K562 (cell line): Measurements from ENCODE around the gene ARHGAP12.

Experiments used
- CEBPG ChIP-seq, 3 experiments: fragments of 200-800 bp in 1 of 3; sonication (Bioruptor generic) in 1 of 3; sonication (generic) in 1 of 3; formaldehyde crosslinking in 1 of 3; IDR thresholded peaks in 2 of 3; conservative IDR thresholded peaks in 1 of 3; 2 replicates each; pipeline versions ENCODE4 v1.6.1 to v1.8.0; 2016 to 2022; ENCODE audit warnings: missing compliant biosample characterization in 2 of 3, missing genetic modification characterization in 2 of 3, mild to moderate bottlenecking in 1 of 3, missing genetic modification reagents in 1 of 3
- ETS2 ChIP-seq: IDR thresholded peaks from 2 replicates; pipeline ENCODE4 v1.6.1; 2016; ENCODE audit warnings: borderline replicate concordance, missing genetic modification characterization, mild to moderate bottlenecking, moderate library complexity, missing compliant biosample characterization; ENCODE audit not compliant: poor library complexity, severe bottlenecking
- ETV6 ChIP-seq, 3 experiments: fragments of 150-350 bp in 1 of 3; sonication (generic) in 1 of 3; formaldehyde crosslinking in 1 of 3; IDR thresholded peaks; 2 replicates each; pipeline versions ENCODE4 v1.6.1 to v1.8.0; 2014 to 2022; ENCODE audit warnings: borderline replicate concordance in 2 of 3, low read depth in 2 of 3, antibody characterized with exemption in 1 of 3, low read length in 1 of 3, mild to moderate bottlenecking in 1 of 3, missing genetic modification reagents in 1 of 3
- EZH2 ChIP-seq: IDR thresholded peaks from 2 replicates; pipeline ENCODE4 v1.6.1; 2012; ENCODE audit warnings: low read depth, mild to moderate bottlenecking, inconsistent platforms, low read length, borderline replicate concordance
- MEIS2 ChIP-seq: fragments of 450-650 bp; IDR thresholded peaks from 2 replicates; pipeline ENCODE4 v1.6.1; 2014; ENCODE audit warnings: mild to moderate bottlenecking; ENCODE audit not compliant: partially characterized antibody
- POLR2A ChIP-seq: fragments of 450-650 bp; conservative IDR thresholded peaks from 2 replicates; pipeline ENCODE4 v1.6.1; 2016
- POLR2AphosphoS5 ChIP-seq: IDR thresholded peaks from 2 replicates; pipeline ENCODE4 v1.6.1; 2011; ENCODE audit warnings: mild to moderate bottlenecking, low read depth, low read length, moderate library complexity; ENCODE audit not compliant: control insufficient read depth, insufficient read depth
- POLR3A ChIP-seq: IDR thresholded peaks from 2 replicates; pipeline ENCODE4 v1.6.1; 2011; ENCODE audit warnings: borderline replicate concordance, mild to moderate bottlenecking, moderate library complexity; ENCODE audit not compliant: insufficient read length, insufficient read depth; ENCODE audit errors: extremely low read depth
- SNIP1 ChIP-seq: fragments of 450-650 bp; IDR thresholded peaks from 2 replicates; pipeline ENCODE4 v1.7.1; 2017; ENCODE audit warnings: low read depth, mild to moderate bottlenecking
- SOX6 ChIP-seq: fragments of 450-650 bp; IDR thresholded peaks from 2 replicates; pipeline ENCODE4 v1.6.1; 2014; ENCODE audit warnings: mild to moderate bottlenecking
- TF ChIP-seq, protein P1 (sequence below), 3 experiments: IDR thresholded peaks in 2 of 3; conservative IDR thresholded peaks in 1 of 3; 2 replicates each; pipeline ENCODE4 v1.5.1; 2011 to 2012; ENCODE audit warnings: low read length in 3 of 3, mild to moderate bottlenecking in 3 of 3, control low read depth in 2 of 3, improper control_type of control experiment in 1 of 3, inconsistent platforms in 1 of 3, low read depth in 1 of 3, mixed read lengths in 1 of 3, moderate library complexity in 1 of 3; ENCODE audit not compliant: insufficient read depth in 2 of 3
- TF ChIP-seq, protein P2 (sequence below): sonication (generic); formaldehyde crosslinking; IDR thresholded peaks from 2 replicates; pipeline ENCODE4 v1.5.0; 2020; ENCODE audit warnings: missing genetic modification reagents
- TF ChIP-seq, protein P3 (sequence below): fragments of 250-450 bp; sonication (Bioruptor Pico); IDR thresholded peaks from 2 replicates; pipeline ENCODE4 v1.5.0; 2022; ENCODE audit warnings: mild to moderate bottlenecking

DNA sequence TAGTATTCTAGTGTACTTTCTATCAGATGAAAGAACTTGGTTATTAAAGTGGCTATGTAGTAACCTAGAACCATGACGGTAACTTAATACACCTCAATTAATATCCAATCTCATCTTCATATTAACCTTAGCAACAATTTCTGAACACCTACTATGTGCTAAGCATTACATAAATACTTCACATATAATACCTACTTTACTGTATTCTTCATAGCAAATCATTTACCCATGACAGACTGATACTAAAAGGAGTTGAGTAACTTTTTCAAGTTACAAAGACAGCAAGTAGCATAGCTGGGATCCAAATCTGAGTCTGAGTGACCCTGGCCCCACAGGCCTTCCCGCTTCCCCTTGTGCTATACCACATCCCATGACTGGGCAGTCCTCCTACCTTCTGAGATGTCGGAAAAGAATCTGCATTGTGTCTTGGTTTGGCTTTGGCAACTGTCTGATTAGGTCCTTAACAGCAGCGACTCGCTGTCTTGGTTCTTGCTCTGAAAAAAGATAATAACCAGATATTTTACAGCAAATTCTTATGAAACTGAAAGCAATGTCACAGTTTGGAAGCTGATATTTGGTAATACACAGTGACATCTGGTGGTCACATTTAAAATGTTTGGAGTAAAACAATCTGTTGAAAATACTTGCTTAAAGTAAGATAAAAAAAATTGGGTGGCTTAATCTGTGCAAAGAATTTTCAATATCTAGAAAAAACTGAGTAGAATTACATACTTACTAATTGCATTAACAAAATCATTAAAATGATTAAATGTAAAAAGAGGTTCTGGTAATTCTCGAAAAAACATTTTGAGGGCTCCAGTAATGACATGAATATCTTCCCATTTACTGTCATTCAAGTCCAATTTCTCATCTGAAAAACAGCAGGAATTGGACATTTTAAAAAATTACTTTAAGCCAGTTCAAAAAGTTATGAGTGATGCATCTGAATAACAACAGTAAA lies 120.1 kb downstream of the ARHGAP12 start:
- TF ChIP-seq POLR3A (no peak), ETS2 (tag) (no peak), MEIS2 (no peak), ETV6 (IDR thresholded peaks at IDR 0.05; ENCODE audit: borderline replicate concordance in 1 of 2, low read depth in 2 of 2, low read length in 1 of 2) (no peak), ETV6 (CRISPR knock-in tag; IDR thresholded peaks at IDR 0.05; ENCODE audit: borderline replicate concordance) (no peak), SOX6 (no peak), CEBPG (CRISPR knock-in tag; IDR thresholded peaks at IDR 0.05) (peak; percentile 69), CEBPG (tag; conservative IDR thresholded peaks at IDR 0.05 in 1 of 2, IDR thresholded peaks at IDR 0.05 in 1 of 2) (peak; percentile 22 to 69; a peak in 3 of 4 replicates), POLR2A (no peak), POLR2AphosphoS5 (no peak), SNIP1 (no peak), EZH2 (no peak)
- TF ChIP-seq, protein P1, sequence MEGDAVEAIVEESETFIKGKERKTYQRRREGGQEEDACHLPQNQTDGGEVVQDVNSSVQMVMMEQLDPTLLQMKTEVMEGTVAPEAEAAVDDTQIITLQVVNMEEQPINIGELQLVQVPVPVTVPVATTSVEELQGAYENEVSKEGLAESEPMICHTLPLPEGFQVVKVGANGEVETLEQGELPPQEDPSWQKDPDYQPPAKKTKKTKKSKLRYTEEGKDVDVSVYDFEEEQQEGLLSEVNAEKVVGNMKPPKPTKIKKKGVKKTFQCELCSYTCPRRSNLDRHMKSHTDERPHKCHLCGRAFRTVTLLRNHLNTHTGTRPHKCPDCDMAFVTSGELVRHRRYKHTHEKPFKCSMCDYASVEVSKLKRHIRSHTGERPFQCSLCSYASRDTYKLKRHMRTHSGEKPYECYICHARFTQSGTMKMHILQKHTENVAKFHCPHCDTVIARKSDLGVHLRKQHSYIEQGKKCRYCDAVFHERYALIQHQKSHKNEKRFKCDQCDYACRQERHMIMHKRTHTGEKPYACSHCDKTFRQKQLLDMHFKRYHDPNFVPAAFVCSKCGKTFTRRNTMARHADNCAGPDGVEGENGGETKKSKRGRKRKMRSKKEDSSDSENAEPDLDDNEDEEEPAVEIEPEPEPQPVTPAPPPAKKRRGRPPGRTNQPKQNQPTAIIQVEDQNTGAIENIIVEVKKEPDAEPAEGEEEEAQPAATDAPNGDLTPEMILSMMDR (IDR thresholded peaks at IDR 0.05 in 2 of 3, conservative IDR thresholded peaks at IDR 0.05 in 1 of 3; ENCODE audit: insufficient read depth in 2 of 3, low read depth in 1 of 3, low read length in 3 of 3): peak; percentile 32 to 54 (median 43); a peak in 4 of 6 replicates
- TF ChIP-seq, protein P2, sequence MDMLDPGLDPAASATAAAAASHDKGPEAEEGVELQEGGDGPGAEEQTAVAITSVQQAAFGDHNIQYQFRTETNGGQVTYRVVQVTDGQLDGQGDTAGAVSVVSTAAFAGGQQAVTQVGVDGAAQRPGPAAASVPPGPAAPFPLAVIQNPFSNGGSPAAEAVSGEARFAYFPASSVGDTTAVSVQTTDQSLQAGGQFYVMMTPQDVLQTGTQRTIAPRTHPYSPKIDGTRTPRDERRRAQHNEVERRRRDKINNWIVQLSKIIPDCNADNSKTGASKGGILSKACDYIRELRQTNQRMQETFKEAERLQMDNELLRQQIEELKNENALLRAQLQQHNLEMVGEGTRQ (CRISPR knock-in tag): no peak
- TF ChIP-seq, protein P3, sequence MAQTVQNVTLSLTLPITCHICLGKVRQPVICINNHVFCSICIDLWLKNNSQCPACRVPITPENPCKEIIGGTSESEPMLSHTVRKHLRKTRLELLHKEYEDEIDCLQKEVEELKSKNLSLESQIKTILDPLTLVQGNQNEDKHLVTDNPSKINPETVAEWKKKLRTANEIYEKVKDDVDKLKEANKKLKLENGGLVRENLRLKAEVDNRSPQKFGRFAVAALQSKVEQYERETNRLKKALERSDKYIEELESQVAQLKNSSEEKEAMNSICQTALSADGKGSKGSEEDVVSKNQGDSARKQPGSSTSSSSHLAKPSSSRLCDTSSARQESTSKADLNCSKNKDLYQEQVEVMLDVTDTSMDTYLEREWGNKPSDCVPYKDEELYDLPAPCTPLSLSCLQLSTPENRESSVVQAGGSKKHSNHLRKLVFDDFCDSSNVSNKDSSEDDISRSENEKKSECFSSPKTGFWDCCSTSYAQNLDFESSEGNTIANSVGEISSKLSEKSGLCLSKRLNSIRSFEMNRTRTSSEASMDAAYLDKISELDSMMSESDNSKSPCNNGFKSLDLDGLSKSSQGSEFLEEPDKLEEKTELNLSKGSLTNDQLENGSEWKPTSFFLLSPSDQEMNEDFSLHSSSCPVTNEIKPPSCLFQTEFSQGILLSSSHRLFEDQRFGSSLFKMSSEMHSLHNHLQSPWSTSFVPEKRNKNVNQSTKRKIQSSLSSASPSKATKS (CRISPR knock-in tag): no peak
